Measurements from ENCODE around the gene LRCH1. TPM values are rescaled to one million over a fixed set of nuclear protein-coding genes. Genes with fewer than 3 reads are reported as not detected.

The LRCH1 gene
- total RNA-seq, 2 donors from 2014 or later = 18.4 to 21.5 TPM

- peaks cover 57% of the 10 kb centered on the region for H3K4me1 Mint-ChIP-seq (ENCODE audit: low read depth)
- no peak for DNase-seq
Measured at GRCh38 chr13:46667687-46668281, 114.8 kb downstream of the LRCH1 start.

GRCh38 chr13:46668302-46668720 lies 115.3 kb downstream of the LRCH1 start:
- DNase-seq (peak; percentile 11 to 34), ATAC-seq (replicated peaks in 1 of 2) (peak; percentile 50 to 64)
- Mint-ChIP-seq H3K4me3 (peak overlapping the region; percentile 82 to 98), H3K4me1 (ENCODE audit: low read depth) (peaks cover 52% of the 10 kb centered on the region), H3K27me3 (ENCODE audit: low read depth) (no peaks in the 10 kb centered on the region), H3K27ac (peak overlapping the region; percentile 97), H3K9me3 (no peaks in the 10 kb centered on the region), H3K36me3 (ENCODE audit: insufficient read depth in 2 of 2) (peaks cover 0 to 3% of the 10 kb centered on the region in 2 donors)

More at GRCh38 chr13:46667687-46668281, 114.8 kb downstream of the LRCH1 start:
- ATAC-seq (replicated peaks in 1 of 2) = peak; percentile 48 to 55
- Mint-ChIP-seq H3K9me3 (no peaks in the 10 kb centered on the region), H3K27ac (peak overlapping the region; percentile 97), H3K27me3 (ENCODE audit: low read depth) (no peaks in the 10 kb centered on the region), H3K4me3 (peak overlapping the region; percentile 82 to 98), H3K36me3 (ENCODE audit: insufficient read depth in 2 of 2) (peaks cover 0 to 3% of the 10 kb centered on the region in 2 donors)

DNA sequence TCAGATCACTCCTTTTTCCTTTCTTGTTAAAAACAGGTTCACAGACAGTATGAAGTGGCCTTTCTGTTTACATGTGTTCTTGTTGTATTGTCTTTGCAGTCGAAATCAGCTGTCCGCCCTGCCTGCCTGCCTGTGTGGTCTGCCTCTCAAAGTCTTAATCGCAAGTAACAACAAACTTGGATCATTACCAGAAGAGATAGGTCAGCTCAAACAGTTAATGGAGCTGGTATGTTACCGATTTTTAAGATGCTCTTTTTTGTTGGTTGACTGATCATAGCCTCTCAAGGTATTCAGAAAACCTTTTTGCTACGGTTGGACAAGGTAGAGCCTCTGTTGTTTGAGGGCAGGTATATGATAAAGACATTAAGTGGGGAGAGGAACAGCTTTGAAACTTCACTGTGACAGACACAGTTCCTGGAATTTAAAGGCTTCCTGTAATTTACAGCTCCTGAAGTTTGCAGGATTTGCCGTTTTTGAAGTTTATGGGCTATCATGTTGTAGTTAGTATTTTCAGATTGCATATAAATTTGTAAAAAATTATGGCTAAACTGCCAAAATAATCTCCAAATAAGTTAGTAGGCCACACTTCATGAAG lies 116.1 kb downstream of the LRCH1 start:
- H3K9me3 Mint-ChIP-seq = no peaks in the 10 kb centered on the region
- peaks cover 0 to 3% of the 10 kb centered on the region in 2 donors for H3K36me3 Mint-ChIP-seq (ENCODE audit: insufficient read depth in 2 of 2)
- peaks cover 50% of the 10 kb centered on the region for H3K4me1 Mint-ChIP-seq (ENCODE audit: low read depth)
- ATAC-seq (replicated peaks in 1 of 2) (no peak), DNase-seq (no peak)
- H3K27me3 Mint-ChIP-seq (ENCODE audit: low read depth) = no peaks in the 10 kb centered on the region
- H3K4me3 Mint-ChIP-seq = peak overlapping the region; percentile 42 to 48
- peak overlapping the region; percentile 47 for H3K27ac Mint-ChIP-seq

DNA sequence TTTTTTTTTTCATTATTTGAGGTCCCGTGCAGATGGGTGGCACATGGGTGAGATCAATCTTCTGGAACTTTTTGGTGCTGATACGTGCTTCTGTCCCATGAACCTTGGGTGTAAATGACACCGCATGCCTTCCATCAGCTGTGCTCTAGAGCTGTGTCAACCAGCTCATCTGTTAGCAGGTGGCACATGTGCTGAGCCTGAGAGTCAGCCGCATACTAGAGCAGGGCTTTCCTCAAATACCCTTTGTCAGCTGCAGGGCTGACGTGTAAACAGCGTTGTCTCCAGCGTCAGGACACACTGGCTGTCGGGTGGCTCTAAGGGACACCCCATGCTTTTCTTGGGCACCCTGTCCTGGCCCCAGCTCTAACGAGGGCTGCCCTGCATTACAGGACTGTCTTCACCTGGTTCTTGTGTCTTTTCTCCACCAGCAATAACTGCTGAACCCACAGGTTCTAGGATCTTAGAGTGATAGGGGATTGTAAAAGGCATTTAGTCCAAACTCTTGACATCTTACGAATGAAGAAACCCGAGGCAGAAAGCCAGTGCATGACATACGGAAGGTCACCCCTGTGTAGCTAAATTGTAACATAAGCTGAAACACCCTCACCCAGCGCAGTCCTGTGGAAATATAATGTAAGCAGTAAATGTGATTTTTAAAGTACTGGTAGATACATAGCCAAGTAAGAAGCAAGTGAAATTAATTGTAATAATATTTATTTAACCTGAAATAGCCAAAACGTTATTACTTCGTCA lies 119.5 kb downstream of the LRCH1 start:
- Mint-ChIP-seq H3K4me1 (ENCODE audit: low read depth) (peaks cover 46% of the 10 kb centered on the region), H3K27me3 (ENCODE audit: low read depth) (no peaks in the 10 kb centered on the region), H3K9me3 (no peaks in the 10 kb centered on the region), H3K36me3 (ENCODE audit: insufficient read depth in 2 of 2) (peaks cover 0 to 3% of the 10 kb centered on the region in 2 donors), H3K4me3 (no peak overlapping the region), H3K27ac (no peak overlapping the region)
- DNase-seq = no peak
- no peak for ATAC-seq (replicated peaks in 1 of 2)

- Mint-ChIP-seq H3K4me3 (no peak overlapping the region), H3K27me3 (ENCODE audit: low read depth) (no peaks in the 10 kb centered on the region), H3K36me3 (ENCODE audit: insufficient read depth in 2 of 2) (peaks cover 0 to 3% of the 10 kb centered on the region in 2 donors), H3K4me1 (ENCODE audit: low read depth) (peaks cover 26% of the 10 kb centered on the region), H3K27ac (no peak overlapping the region), H3K9me3 (no peaks in the 10 kb centered on the region)
- DNase-seq (no peak), ATAC-seq (replicated peaks in 1 of 2) (no peak)
Measured at GRCh38 chr13:46675016-46675415, 122.0 kb downstream of the LRCH1 start.

DNA sequence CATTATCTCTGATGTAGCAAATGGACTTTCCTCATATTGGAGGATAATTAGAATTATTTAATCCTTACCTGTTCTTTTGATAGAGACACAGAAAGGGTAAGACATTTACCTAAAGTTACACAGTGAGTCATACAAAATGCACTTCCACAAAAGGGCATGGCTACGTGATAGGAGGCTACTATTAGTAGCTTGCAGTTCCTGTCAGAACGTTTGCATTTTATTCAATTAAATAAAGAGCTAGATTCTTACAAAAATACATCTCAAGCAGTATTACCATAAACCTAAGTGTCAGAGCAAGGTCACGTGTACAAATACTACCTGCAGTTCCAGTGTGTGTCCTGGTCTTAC lies 123.4 kb downstream of the LRCH1 start:
- peaks cover 21% of the 10 kb centered on the region for H3K4me1 Mint-ChIP-seq (ENCODE audit: low read depth)
- H3K4me3 Mint-ChIP-seq = no peak overlapping the region
- peaks cover 0 to 3% of the 10 kb centered on the region in 2 donors for H3K36me3 Mint-ChIP-seq (ENCODE audit: insufficient read depth in 2 of 2)
- H3K9me3 Mint-ChIP-seq = no peaks in the 10 kb centered on the region
- DNase-seq = no peak
- no peaks in the 10 kb centered on the region for H3K27me3 Mint-ChIP-seq (ENCODE audit: low read depth)
- no peak overlapping the region for H3K27ac Mint-ChIP-seq
- no peak for ATAC-seq (replicated peaks in 1 of 2)

DNA sequence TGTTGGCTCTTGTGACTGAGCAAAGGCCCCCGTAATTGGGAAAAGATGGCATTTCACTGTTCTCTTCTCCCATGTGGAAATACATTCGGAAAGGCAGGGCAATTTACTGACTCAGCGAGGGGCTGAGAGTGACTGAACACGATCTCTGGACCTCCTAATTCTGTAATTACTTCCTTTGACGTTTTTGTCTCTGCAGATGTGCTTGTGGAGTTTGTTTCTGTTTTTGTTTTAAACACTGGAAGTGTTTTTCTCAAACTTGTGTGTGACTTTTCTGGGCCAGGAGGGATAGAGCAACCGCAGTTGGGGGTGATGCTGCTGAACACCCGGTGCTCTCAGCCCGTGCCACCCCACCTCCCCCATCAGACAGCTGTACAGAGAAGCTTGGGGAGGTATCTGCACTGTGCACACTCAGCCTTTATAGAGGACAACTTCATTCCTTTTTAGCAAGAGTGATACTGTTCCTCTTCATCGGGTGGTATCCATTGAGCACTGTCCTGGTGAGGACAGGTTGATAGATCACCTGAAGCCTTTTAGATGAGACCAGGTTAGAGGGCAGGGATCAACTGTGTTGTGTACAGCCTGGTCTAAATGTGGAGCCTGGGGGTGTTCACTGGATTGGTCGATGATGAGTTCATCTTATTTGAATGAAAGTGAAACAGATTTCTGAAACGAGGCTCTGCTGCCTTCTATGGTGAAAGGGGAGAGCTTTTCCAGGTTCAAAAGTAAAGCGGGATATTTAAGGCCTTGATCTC lies 126.6 kb downstream of the LRCH1 start:
- Mint-ChIP-seq H3K36me3 (ENCODE audit: insufficient read depth in 2 of 2) (peaks cover 0 to 6% of the 10 kb centered on the region in 2 donors), H3K27ac (no peak overlapping the region), H3K4me1 (ENCODE audit: low read depth) (peaks cover 31% of the 10 kb centered on the region), H3K4me3 (no peak overlapping the region), H3K27me3 (ENCODE audit: low read depth) (no peaks in the 10 kb centered on the region), H3K9me3 (no peaks in the 10 kb centered on the region)
- ATAC-seq (replicated peaks in 1 of 2) (peak; percentile 88 to 91), DNase-seq (peak; percentile 25 to 35)

- Mint-ChIP-seq H3K36me3 (ENCODE audit: insufficient read depth in 2 of 2) (peaks cover 0 to 6% of the 10 kb centered on the region in 2 donors), H3K4me3 (no peak overlapping the region), H3K27ac (no peak overlapping the region), H3K4me1 (ENCODE audit: low read depth) (peaks cover 15% of the 10 kb centered on the region), H3K27me3 (ENCODE audit: low read depth) (no peaks in the 10 kb centered on the region), H3K9me3 (no peaks in the 10 kb centered on the region)
- ATAC-seq (replicated peaks in 1 of 2) (no peak), DNase-seq (no peak)
Measured at GRCh38 chr13:46682015-46682414, 129.0 kb downstream of the LRCH1 start.

- Mint-ChIP-seq H3K4me3 (no peak overlapping the region), H3K27me3 (ENCODE audit: low read depth) (no peaks in the 10 kb centered on the region), H3K27ac (no peak overlapping the region), H3K9me3 (no peaks in the 10 kb centered on the region), H3K36me3 (ENCODE audit: insufficient read depth in 2 of 2) (peaks cover 0 to 6% of the 10 kb centered on the region in 2 donors), H3K4me1 (ENCODE audit: low read depth) (peaks cover 19% of the 10 kb centered on the region)
- DNase-seq (no peak), ATAC-seq (replicated peaks in 1 of 2) (no peak)
Measured at GRCh38 chr13:46682707-46683106, 129.7 kb downstream of the LRCH1 start.

- DNase-seq (no peak), ATAC-seq (replicated peaks in 1 of 2) (peak; percentile 26 to 44)
- Mint-ChIP-seq H3K9me3 (no peaks in the 10 kb centered on the region), H3K4me3 (peak overlapping the region in 1 of 2 donors; percentile 37), H3K36me3 (ENCODE audit: insufficient read depth in 2 of 2) (peaks cover 0 to 6% of the 10 kb centered on the region in 2 donors), H3K27ac (peak overlapping the region; percentile 59), H3K4me1 (ENCODE audit: low read depth) (peaks cover 23% of the 10 kb centered on the region), H3K27me3 (ENCODE audit: low read depth) (no peaks in the 10 kb centered on the region)
Measured at GRCh38 chr13:46683676-46684260, 130.8 kb downstream of the LRCH1 start.

- no peaks in the 10 kb centered on the region for H3K9me3 Mint-ChIP-seq
- ATAC-seq (replicated peaks in 1 of 2) (no peak), DNase-seq (no peak)
- peak overlapping the region in 1 of 2 donors; percentile 37 for H3K4me3 Mint-ChIP-seq
- H3K4me1 Mint-ChIP-seq (ENCODE audit: low read depth) = peaks cover 23% of the 10 kb centered on the region
- peaks cover 0 to 6% of the 10 kb centered on the region in 2 donors for H3K36me3 Mint-ChIP-seq (ENCODE audit: insufficient read depth in 2 of 2)
- H3K27me3 Mint-ChIP-seq (ENCODE audit: low read depth) = no peaks in the 10 kb centered on the region
- no peak overlapping the region for H3K27ac Mint-ChIP-seq
Measured at GRCh38 chr13:46684287-46685001, 131.5 kb downstream of the LRCH1 start.
